Endodermal cell (in vitro differentiated cells): ENCODE data around the gene JTB. TPM values are rescaled to one million over a fixed set of nuclear protein-coding genes. Genes with fewer than 3 reads are reported as not detected.
"Not testable (repeated sequence)": the region's sequence is repeated elsewhere in the genome, so short reads cannot be mapped to it uniquely, and the experiment has no call there.

ENCODE experiments used
- DNase-seq: peaks from one replicate; pipeline ENCODE4 v3.0.0-alpha.2; 2017
- H3K27ac ChIP-seq: 2 replicates; pipeline ENCODE4 v1.5.1; 2013; ENCODE audit warnings: mild to moderate bottlenecking, low read depth, low read length, moderate library complexity
- H3K27me3 ChIP-seq: 2 replicates; pipeline ENCODE4 v1.6.1; 2013; ENCODE audit warnings: mild to moderate bottlenecking, low read length, moderate library complexity; ENCODE audit not compliant: insufficient read depth, control insufficient read depth, poor library complexity, severe bottlenecking
- H3K36me3 ChIP-seq: 2 replicates; pipeline ENCODE4 v1.7.0; 2013; ENCODE audit warnings: mild to moderate bottlenecking, low read length, moderate library complexity; ENCODE audit not compliant: control insufficient read depth, insufficient read depth
- H3K4me1 ChIP-seq: one replicate; pipeline ENCODE4 v1.7.0; 2013; ENCODE audit warnings: low read length; ENCODE audit not compliant: control insufficient read depth, insufficient read depth
- H3K4me3 ChIP-seq: 2 replicates; pipeline ENCODE4 v1.5.1; 2013; ENCODE audit warnings: mild to moderate bottlenecking, low read length, moderate library complexity
- H3K9ac ChIP-seq: 2 replicates; pipeline ENCODE4 v1.6.1; 2013; ENCODE audit warnings: mild to moderate bottlenecking, low read length, moderate library complexity; ENCODE audit not compliant: poor library complexity, severe bottlenecking; ENCODE audit errors: extremely low read depth
- H3K9me3 ChIP-seq: 2 replicates; pipeline ENCODE4 v1.6.1; 2013; ENCODE audit warnings: mild to moderate bottlenecking, low read length, moderate library complexity; ENCODE audit not compliant: control insufficient read depth
- H3K27ac Mint-ChIP-seq: 2 replicates; pipeline ENCODE4 v1.8.0; 2020; ENCODE audit warnings: mixed read lengths
- H3K27me3 Mint-ChIP-seq: 2 replicates; pipeline ENCODE4 v1.8.0; 2021; ENCODE audit warnings: mild to moderate bottlenecking, mixed read lengths; ENCODE audit not compliant: insufficient read depth
- H3K36me3 Mint-ChIP-seq: 2 replicates; pipeline ENCODE4 v1.8.0; 2020; ENCODE audit warnings: low read depth, mixed read lengths
- H3K4me1 Mint-ChIP-seq: 2 replicates; pipeline ENCODE4 v1.8.0; 2020; ENCODE audit warnings: mixed read lengths
- H3K4me3 Mint-ChIP-seq: 2 replicates; pipeline ENCODE4 v1.8.0; 2020; ENCODE audit warnings: mild to moderate bottlenecking, moderate library complexity, mixed read lengths
- H3K9me3 Mint-ChIP-seq: 2 replicates; pipeline ENCODE4 v1.8.0; 2020; ENCODE audit warnings: mild to moderate bottlenecking, mixed read lengths
- CTCF ChIP-seq: fragments of 200-600 bp; sonication (generic); conservative IDR thresholded peaks from 2 replicates; pipeline ENCODE4 v1.5.0; 2021; ENCODE audit warnings: antibody characterized with exemption, mild to moderate bottlenecking
- WGBS, 2 experiments: methylation state at CpG; one replicate each; pipeline versions ENCODE4 v1.1.5 to v1.1.7; 2013; ENCODE audit warnings: missing lambda C conversion rate in 2 of 2, mixed read lengths in 1 of 2; ENCODE audit not compliant: insufficient coverage in 1 of 2, insufficient read length in 1 of 2; 5-methylcytosine and 5-hydroxymethylcytosine counted together
- total RNA-seq, 2 donors: library from RNA; stranded (reverse); fragmentation: NEBNext Ultra II Directional in 1 of 2; extraction: Animal tissue kit (Norgen Biotek cat#: 25700) in 1 of 2; gene quantifications; 2 replicates in 1 of 2; 3 replicates in 1 of 2; pipeline ENCODE4 v1.2.1, GENCODE V29; 2021

Gene JTB
- total RNA-seq, 2 donors from 2014 or later, result 63.6 to 72.8 TPM

GRCh38 chr1:154000420-154000819 lies 22.9 kb upstream of the JTB start:
- H3K4me3 ChIP-seq, result no peak overlapping the region
- H3K4me1 Mint-ChIP-seq, result no peaks in the 10 kb centered on the region
- H3K4me1 ChIP-seq, result no peaks in the 10 kb centered on the region
- H3K27ac ChIP-seq, result no peak overlapping the region
- TF ChIP-seq CTCF, result no peak
- DNase-seq, result no peak
- 96 to 98% methylated on average over 3 of the region's 4 CpGs for WGBS, 2 experiments
- peaks cover 4% of the 10 kb centered on the region for H3K9me3 Mint-ChIP-seq
- H3K36me3 ChIP-seq, result peaks cover 3% of the 10 kb centered on the region
- H3K4me3 Mint-ChIP-seq, result no peak overlapping the region
- no peak overlapping the region for H3K9ac ChIP-seq
- H3K27ac Mint-ChIP-seq, result no peak overlapping the region
- H3K27me3 ChIP-seq, result no peaks in the 10 kb centered on the region
- H3K36me3 Mint-ChIP-seq, result peaks cover 8% of the 10 kb centered on the region
- H3K27me3 Mint-ChIP-seq, result no peaks in the 10 kb centered on the region
- no peaks in the 10 kb centered on the region for H3K9me3 ChIP-seq

GRCh38 chr1:153996882-153997281 lies 19.4 kb upstream of the JTB start:
- peaks cover 35% of the 10 kb centered on the region for H3K36me3 Mint-ChIP-seq
- peaks cover 35% of the 10 kb centered on the region for H3K36me3 ChIP-seq
- not testable (repeated sequence) for H3K9me3 ChIP-seq, H3K27ac ChIP-seq, H3K4me1 ChIP-seq, H3K27ac Mint-ChIP-seq, H3K9ac ChIP-seq, H3K27me3 ChIP-seq, DNase-seq, H3K4me3 Mint-ChIP-seq, H3K27me3 Mint-ChIP-seq, H3K9me3 Mint-ChIP-seq, H3K4me1 Mint-ChIP-seq, H3K4me3 ChIP-seq
- WGBS, 2 experiments, result 94 to 95% methylated on average over 6 to 8 of the region's 10 CpGs

GRCh38 chr1:153995640-153996039 lies 18.2 kb upstream of the JTB start:
- Histone ChIP-seq H3K9ac (no peak overlapping the region), H3K36me3 (peaks cover 45% of the 10 kb centered on the region), H3K27ac (no peak overlapping the region), H3K27me3 (no peaks in the 10 kb centered on the region), H3K4me3 (no peak overlapping the region), H3K9me3 (no peaks in the 10 kb centered on the region), H3K4me1 (no peaks in the 10 kb centered on the region)
- no peak for TF ChIP-seq CTCF
- 95 to 97% methylated on average over 11 of the region's 11 CpGs for WGBS, 2 experiments
- Mint-ChIP-seq H3K4me3 (no peak overlapping the region), H3K27ac (no peak overlapping the region), H3K4me1 (peaks cover 10% of the 10 kb centered on the region), H3K27me3 (no peaks in the 10 kb centered on the region), H3K9me3 (peaks cover 4% of the 10 kb centered on the region), H3K36me3 (peaks cover 45% of the 10 kb centered on the region)
- no peak for DNase-seq

- H3K9me3 Mint-ChIP-seq, result peaks cover 4% of the 10 kb centered on the region
- H3K9ac ChIP-seq, result no peak overlapping the region
- no peaks in the 10 kb centered on the region for H3K9me3 ChIP-seq
- TF ChIP-seq CTCF, result no peak
- WGBS, 2 experiments, result 96 to 100% methylated on average over 2 to 3 of the region's 3 CpGs
- peaks cover 45% of the 10 kb centered on the region for H3K36me3 ChIP-seq
- H3K4me3 Mint-ChIP-seq, result no peak overlapping the region
- no peak overlapping the region for H3K27ac ChIP-seq
- H3K27me3 ChIP-seq, result no peaks in the 10 kb centered on the region
- H3K36me3 Mint-ChIP-seq, result peaks cover 45% of the 10 kb centered on the region
- no peaks in the 10 kb centered on the region for H3K27me3 Mint-ChIP-seq
- H3K4me1 Mint-ChIP-seq, result peaks cover 10% of the 10 kb centered on the region
- no peak overlapping the region for H3K27ac Mint-ChIP-seq
- no peak for DNase-seq
- no peaks in the 10 kb centered on the region for H3K4me1 ChIP-seq
- no peak overlapping the region for H3K4me3 ChIP-seq
Measured at GRCh38 chr1:153995202-153995601, 17.7 kb upstream of the JTB start.
